Measurements from ENCODE around the gene MRPL23. TPM values are rescaled to one million over a fixed set of nuclear protein-coding genes. Genes with fewer than 3 reads are reported as not detected.

MRPL23 gene
- total RNA-seq, 1 donor from 2014 or later = 163 TPM

DNA sequence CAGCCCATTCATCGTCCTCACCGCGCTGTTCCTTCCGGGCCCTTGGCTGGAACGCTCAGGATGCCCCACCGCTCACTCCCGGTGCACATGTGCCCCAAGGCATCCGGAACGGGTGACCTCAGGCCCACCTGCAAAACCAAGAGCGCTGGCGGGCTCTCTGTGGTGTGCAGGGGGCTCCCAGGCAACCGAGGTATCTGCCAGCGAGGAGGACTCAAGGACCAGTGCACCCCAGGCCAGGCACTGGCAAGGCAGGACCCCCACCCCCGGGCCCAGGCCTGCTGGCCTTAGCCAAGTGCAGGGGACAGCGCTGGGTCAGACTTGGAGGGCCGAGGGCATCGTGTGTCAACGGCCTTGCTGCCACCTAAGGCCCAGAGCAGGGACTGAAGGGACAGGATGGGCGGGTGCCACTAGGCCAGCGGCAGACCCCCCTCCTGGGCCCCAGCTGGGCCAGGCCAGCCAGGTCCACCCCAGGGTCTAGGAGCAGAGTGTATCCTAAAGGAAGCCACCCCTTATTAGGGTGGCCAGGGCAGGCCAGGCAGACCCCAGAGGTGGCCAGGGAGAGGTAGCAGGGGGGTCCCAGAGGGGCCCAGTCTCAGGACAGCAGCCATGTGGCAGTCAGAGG, 19.2 kb upstream of the MRPL23 start:
- peaks cover 22% of the 10 kb centered on the region for H3K27me3 ChIP-seq (ENCODE audit: control insufficient read depth, insufficient read depth, low read length)

DNA sequence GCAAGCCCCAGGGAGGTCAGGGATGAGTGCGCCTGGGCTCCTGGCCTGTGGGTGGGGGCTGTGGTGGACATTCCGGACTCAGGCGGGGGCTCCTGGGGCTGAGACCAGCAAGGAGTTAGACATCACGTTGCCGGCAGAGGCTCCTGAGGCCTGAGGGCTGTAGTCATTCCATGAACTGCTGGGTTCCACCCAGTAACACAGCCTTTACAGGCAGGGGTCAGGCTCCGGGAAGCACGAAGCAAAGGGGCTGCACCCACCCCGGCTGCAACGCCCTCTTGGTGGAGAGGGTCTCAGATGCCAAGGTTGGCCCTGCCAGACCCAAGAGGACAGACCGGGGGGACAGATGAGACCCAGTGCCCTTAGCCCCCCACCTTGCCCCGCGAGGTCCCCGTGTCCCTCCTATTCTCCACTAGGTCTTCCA, 18.7 kb upstream of the MRPL23 start:
- no peak for TF ChIP-seq CTCF (IDR thresholded peaks at IDR 0.05; ENCODE audit: insufficient read depth, low read length, poor library complexity, severe bottlenecking)
- DNase-seq (ENCODE audit: low read depth) = no peak
- Histone ChIP-seq H3K27me3 (ENCODE audit: control insufficient read depth, insufficient read depth, low read length) (peaks cover 22% of the 10 kb centered on the region), H3K4me3 (ENCODE audit: low read depth, low read length) (no peak overlapping the region), H3K36me3 (ENCODE audit: control insufficient read depth, insufficient read depth, low read length) (no peaks in the 10 kb centered on the region)

More for the DNA sequence above, 19.2 kb upstream of the MRPL23 start:
- Histone ChIP-seq H3K36me3 (ENCODE audit: control insufficient read depth, insufficient read depth, low read length) (no peaks in the 10 kb centered on the region), H3K4me3 (ENCODE audit: low read depth, low read length) (no peak overlapping the region)
- no peak for DNase-seq (ENCODE audit: low read depth)
- TF ChIP-seq CTCF (IDR thresholded peaks at IDR 0.05; ENCODE audit: insufficient read depth, low read length, poor library complexity, severe bottlenecking) = no peak

DNA sequence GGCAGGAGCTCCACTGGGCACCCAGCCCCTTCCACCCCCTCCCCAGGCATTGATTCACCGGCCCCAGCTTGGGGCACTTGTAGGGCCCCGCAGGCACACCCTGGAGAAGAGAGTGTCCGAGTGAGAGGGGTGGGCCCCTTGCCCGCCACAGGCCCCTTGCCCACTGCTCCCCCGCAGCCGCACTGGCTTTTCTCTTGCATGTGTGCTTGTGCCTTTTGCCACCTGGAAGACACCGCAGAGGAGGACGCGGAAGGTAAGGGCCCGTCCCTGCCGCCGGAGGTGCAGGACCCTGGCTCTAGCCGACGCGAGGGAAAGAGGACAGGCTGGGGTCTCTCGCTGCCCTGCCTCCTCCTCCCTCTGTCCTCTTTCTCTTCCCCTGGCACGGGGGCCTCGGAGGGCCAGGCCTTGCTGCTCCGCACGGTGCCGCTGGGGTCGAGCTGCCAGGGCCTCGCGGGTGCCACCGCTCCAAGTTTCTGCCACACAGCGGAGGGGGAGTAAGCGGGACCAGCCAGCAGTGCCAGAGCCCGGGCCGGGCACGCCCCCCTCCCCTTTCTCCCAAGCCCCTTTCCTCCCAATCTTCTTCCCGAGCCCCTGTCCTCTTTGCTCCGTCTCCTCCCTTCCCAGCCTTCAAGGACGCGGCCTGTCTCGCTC, 18.1 kb upstream of the MRPL23 start:
- no peaks in the 10 kb centered on the region for H3K36me3 ChIP-seq (ENCODE audit: control insufficient read depth, insufficient read depth, low read length)
- H3K4me3 ChIP-seq (ENCODE audit: low read depth, low read length) = no peak overlapping the region
- DNase-seq (ENCODE audit: low read depth) = no peak

DNA sequence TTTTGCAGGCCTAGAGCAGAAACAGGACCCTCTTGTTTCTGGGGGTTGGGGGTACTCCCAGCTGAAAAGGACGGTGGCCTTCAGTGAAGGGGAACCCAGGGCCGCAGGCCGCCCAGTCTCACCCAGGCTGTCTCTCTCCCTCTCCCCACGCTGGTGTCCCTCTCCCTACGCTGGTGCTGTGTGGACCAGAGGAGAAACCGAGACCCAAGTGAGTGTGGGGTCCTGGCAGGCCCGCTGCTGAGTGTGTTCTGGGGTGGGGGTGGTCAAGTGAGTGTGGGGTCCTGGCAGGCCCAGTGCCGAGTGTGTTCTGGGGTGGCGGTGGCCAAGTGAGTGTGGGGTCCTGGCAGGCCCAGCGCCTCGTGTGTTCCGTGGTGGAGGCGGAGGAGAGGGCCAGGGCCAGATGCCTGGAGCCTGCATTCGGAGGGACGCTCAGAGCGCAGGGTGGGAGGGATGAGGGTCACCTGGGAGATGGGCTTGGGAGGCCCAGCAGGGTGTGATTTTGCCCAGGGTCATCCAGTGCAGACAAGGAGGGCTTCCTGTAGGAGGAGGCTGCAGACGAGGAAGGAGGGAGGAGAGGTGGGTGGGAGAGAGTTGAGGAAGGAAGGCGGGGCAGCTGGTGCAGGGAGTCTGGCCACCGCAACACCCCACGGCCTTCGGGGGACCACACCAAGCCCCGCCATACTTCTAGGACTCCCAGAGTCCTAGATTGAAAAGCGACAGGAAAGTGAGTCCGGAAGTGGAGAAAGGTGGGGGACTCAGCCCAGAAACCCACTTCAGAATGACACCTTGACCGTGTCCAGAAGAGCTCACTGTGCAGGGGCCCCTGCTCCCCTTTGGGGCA, 17.3 kb upstream of the MRPL23 start:
- Histone ChIP-seq H3K36me3 (ENCODE audit: control insufficient read depth, insufficient read depth, low read length) (no peaks in the 10 kb centered on the region), H3K4me3 (ENCODE audit: low read depth, low read length) (no peak overlapping the region), H3K27me3 (ENCODE audit: control insufficient read depth, insufficient read depth, low read length) (peaks cover 17% of the 10 kb centered on the region)
- DNase-seq (ENCODE audit: low read depth) = no peak
- no peak for TF ChIP-seq CTCF (IDR thresholded peaks at IDR 0.05; ENCODE audit: insufficient read depth, low read length, poor library complexity, severe bottlenecking)

More for the DNA sequence above, 18.1 kb upstream of the MRPL23 start:
- peaks cover 20% of the 10 kb centered on the region for H3K27me3 ChIP-seq (ENCODE audit: control insufficient read depth, insufficient read depth, low read length)
- TF ChIP-seq CTCF (IDR thresholded peaks at IDR 0.05; ENCODE audit: insufficient read depth, low read length, poor library complexity, severe bottlenecking) = no peak

DNA sequence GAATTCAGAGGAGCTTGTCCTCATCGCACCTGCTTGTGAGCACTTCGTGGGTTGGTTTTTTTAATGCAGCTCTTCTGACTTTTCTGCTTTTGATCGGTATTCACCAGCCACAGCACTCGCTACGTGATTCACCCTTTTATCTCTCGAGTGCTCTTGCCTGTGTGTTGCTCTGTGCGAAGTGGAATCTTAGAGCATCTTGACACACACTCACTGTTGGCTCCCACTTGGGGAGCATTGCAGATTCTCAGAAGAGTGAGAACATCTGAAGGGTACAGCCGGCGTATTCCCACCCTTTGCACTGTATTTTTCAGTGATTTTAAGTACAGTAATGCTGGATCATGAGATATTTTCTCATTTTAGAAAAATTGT, 16.7 kb upstream of the MRPL23 start:
- H3K4me3 ChIP-seq (ENCODE audit: low read depth, low read length) = no peak overlapping the region
- no peak for DNase-seq (ENCODE audit: low read depth)
- no peaks in the 10 kb centered on the region for H3K36me3 ChIP-seq (ENCODE audit: control insufficient read depth, insufficient read depth, low read length)
- peaks cover 17% of the 10 kb centered on the region for H3K27me3 ChIP-seq (ENCODE audit: control insufficient read depth, insufficient read depth, low read length)
- TF ChIP-seq CTCF (IDR thresholded peaks at IDR 0.05; ENCODE audit: insufficient read depth, low read length, poor library complexity, severe bottlenecking) = no peak

All from kidney epithelial cell (primary cell).